Body of pancreas (tissue), 4 donors: ENCODE results near the gene PISD.

Experiments
- CTCF ChIP-seq, 7 experiments: fragments of 450-650 bp in 4 of 7; fragments of 200-600 bp in 3 of 7; sonication (generic) in 3 of 7; IDR thresholded peaks; one replicate each; pipeline ENCODE4 v1.5.1; 2016 to 2019; ENCODE audit warnings: antibody characterized with exemption in 7 of 7
- POLR2A ChIP-seq, 3 donors: fragments of 450-650 bp; IDR thresholded peaks; one replicate each; pipeline ENCODE4 v1.6.1; 2016; ENCODE audit warnings: antibody characterized with exemption in 3 of 3, mild to moderate bottlenecking in 2 of 3

GRCh38 chr22:31695423-31695822 lies 33.4 kb upstream of the PISD start:
- TF ChIP-seq CTCF (IDR thresholded peaks at IDR 0.05), result no peak
- no peak for TF ChIP-seq POLR2A (IDR thresholded peaks at IDR 0.05)
